LNCaP clone FGC (cell line): ENCODE measurements around the gene PGBD5.

Source experiments
- DNase-seq: peaks from one replicate; pipeline ENCODE4 v3.0.0-alpha.2; 2011; ENCODE audit warnings: low read depth
- H3K4me3 ChIP-seq: 2 replicates; pipeline ENCODE4 v1.5.1; 2011; ENCODE audit warnings: mild to moderate bottlenecking, low read depth, low read length, control low read depth
- TF ChIP-seq, protein P1 (sequence below): IDR thresholded peaks from 2 replicates; pipeline ENCODE4 v1.5.1; 2012; ENCODE audit warnings: mild to moderate bottlenecking; ENCODE audit not compliant: control insufficient read depth, insufficient read depth; ENCODE audit errors: extremely low read depth

PGBD5 gene

DNA sequence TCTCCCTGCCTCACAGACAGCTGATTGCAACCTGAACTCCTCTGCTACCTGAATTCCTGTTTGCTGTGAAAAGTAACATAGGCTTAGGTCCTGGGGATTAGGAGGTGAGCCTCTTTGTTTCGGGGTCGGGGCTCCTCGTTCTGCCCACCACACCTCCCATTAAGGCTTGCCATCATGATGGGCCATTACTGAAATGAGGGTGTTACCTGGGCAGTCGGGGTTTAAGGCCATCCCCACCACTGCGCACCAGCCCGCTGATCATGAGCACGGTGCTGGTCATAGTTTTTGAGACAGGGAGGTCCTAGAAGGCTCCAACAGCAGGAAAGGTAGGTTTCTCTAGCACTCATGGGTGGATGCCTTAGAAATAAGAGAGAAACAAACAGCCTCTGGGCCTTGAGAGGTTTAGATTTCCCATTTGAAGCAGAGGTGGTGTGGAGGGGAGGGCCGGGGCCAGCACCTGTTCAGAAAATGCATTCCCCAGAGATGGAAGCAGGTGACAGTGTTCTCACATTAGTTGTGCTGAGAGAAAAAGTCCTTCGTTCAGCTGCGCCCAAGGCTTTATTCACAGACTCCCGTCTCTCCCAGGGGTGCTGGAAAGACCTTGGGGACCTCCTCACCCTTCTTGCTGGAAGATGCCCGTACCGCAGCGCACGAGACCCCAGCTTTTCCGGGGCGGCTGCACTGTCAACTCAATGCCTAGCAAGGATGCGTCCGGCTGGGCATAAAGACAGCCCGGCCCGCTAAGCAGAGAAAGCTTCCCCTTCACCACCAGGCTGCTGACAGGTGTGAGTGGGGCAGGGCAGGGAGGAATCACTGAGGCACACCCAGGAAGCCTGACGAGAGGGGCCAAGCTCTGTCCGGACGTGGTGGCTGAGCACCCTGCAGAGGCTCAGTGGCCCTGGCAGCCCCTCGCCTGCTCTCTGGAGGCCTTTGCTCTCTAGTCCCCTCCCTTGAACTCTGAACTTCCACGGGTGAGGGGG lies 125.5 kb downstream of the PGBD5 start:
- DNase-seq = no peak
- H3K4me3 ChIP-seq = no peak overlapping the region
- TF ChIP-seq, protein P1, sequence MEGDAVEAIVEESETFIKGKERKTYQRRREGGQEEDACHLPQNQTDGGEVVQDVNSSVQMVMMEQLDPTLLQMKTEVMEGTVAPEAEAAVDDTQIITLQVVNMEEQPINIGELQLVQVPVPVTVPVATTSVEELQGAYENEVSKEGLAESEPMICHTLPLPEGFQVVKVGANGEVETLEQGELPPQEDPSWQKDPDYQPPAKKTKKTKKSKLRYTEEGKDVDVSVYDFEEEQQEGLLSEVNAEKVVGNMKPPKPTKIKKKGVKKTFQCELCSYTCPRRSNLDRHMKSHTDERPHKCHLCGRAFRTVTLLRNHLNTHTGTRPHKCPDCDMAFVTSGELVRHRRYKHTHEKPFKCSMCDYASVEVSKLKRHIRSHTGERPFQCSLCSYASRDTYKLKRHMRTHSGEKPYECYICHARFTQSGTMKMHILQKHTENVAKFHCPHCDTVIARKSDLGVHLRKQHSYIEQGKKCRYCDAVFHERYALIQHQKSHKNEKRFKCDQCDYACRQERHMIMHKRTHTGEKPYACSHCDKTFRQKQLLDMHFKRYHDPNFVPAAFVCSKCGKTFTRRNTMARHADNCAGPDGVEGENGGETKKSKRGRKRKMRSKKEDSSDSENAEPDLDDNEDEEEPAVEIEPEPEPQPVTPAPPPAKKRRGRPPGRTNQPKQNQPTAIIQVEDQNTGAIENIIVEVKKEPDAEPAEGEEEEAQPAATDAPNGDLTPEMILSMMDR = no peak

DNA sequence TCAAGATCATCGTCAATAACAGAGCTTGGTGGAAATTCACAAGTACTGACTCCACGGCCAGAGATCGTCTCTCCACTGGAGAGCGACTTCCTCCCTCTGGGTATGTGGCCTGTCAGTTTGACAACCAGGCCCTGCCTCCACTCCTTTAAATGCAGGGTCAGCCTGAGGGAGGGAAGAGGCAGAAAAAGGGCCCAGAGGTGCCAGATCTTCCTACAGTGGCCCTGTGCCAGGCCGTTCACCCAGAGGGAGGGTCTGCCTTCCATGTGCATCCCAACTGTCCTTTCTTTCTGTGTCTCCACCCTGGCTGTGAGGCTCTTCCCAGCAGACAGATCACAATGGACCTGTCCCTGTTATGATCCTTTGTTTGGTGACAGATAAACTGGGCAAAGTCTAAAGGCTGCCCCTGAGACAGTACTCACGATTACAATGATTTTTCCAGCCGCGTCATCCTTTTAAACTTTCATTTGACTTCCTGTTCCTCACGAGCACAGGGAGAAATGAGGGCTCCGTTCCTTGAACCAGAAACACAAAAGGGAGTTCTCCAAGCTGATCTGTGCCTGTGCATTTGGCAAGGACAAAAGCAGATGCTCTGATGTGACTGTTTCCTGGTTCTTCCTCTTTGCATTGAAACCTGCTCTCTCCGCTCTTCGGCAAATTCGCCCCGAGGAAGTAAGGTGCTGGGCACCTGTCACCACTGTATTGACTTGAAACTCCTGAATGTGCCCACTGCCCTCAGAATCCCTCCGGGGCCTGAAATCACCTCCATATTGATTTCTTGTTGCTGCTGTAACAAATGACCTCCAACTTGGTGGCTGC lies 126.7 kb downstream of the PGBD5 start:
- no peak overlapping the region for H3K4me3 ChIP-seq
- no peak for DNase-seq
- TF ChIP-seq, protein P1 = no peak

DNA sequence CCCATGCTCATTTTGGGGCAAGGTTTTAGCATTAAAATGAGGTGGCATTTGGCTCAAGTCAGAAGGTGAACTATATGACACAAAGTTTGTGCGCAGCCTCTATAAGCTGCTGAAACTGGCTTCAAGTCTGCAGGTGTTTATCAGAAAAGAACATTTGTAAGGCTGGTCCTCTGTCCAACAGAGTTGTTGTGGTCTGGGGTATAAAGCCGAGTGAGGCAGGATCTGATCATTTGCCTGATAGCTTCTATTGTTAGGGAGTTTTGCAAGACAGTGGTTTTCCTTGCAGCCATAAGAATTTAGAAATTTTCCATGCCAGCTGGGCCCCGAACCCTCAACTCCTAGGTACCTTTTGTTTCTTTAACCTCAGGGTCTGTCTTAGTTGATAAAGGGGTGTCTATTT lies 130.8 kb downstream of the PGBD5 start:
- TF ChIP-seq, protein P1 = no peak
- no peak for DNase-seq
- H3K4me3 ChIP-seq = no peak overlapping the region

DNA sequence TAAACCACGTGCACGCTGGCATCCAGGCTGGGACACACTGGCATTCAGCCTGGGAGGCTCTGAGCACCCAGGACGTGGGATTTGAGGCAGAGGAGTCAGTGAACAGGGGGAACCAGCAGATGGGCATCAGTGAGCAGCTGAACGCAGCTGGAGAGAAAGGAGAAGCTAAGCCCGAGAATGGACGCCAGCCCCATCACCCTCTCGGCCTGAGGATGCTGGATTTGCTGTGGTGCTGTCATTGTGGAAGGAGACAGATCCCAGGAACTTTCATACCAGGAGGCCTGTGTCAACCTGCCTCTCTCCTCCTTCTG lies 132.8 kb downstream of the PGBD5 start:
- DNase-seq = no peak
- H3K4me3 ChIP-seq = no peak overlapping the region
- TF ChIP-seq, protein P1 = no peak

DNA sequence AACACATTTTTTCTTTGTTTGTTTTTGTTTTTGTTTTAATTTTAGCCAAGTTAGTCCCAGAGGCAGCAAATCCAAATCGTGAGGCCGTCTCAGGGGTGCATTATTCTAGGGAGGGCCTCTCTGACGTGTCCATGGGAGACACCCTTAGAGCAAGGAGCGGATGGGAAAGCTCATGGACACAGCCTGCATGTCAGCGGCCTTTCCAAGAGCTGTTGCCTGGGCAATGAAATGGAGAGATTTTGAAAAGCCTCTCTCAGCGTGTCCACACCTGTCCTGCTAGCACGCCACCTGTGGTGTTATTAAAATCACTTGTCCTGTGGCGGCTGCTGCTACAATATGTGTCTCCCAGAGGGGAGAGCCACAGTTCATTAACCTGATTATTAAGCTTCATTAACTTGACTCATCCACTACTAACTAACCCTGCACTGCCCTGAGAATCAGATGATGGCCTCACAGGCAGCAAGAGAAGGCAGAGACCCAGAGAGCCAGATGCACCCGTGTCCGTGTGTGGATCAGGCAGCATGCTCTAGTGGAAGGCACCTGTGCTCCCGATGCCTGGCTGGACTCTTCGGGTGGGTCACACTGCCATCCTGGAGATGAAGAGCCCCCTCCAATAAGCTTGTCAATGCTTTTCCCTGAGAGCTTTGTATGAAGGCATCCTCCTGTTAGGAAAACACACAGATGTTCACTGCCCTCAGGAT lies 133.3 kb downstream of the PGBD5 start:
- TF ChIP-seq, protein P1 = no peak
- no peak overlapping the region for H3K4me3 ChIP-seq
- no peak for DNase-seq

DNA sequence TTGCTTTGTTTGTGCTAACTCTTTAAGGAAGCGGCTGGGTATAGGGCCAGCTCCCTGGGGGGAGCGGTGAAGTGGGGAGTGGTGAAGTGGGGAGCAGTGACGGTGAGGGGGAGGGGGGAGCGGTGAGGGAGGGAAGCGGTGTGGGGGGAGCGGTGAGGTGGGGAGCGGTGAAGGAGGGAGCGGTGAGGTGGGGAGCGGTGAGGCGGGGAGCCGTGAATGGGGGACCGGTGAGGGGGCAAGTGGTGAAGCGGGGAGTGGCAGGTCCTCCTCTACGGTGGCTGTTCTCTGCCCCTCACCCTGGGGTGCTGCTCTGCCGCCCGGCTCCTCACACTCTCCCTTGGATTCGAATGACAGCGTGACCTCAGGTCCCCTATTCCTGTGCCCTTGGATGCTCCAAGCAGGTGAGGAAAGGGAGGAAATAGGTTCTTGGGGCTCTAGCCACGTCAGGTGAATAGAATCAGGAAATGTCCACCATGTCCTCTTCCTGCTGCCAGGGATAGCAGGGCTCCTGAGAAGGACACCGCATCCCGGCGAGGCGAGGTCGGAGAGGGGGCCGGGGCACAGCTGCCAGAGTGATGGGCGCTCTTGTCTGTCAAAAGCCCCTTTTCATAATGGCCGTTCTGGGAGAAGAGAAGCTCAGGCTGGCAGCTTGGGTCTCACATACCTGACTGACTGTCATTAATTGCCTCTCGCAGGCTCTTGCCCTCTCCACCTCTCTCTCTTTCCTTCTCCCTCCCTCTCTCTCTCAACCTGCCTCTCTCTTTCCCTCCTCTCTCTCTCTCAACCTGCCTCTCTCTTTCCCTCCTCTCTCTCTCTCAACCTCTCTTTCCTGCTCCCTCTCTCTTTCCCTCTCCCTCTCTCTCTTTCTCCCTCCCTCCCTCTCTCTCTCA lies 134.2 kb downstream of the PGBD5 start:
- TF ChIP-seq, protein P1 = no peak
- DNase-seq = no peak
- no peak overlapping the region for H3K4me3 ChIP-seq
